Keratinocyte (primary cell): ENCODE data around the gene CNKSR3. TPM values are rescaled to one million over a fixed set of nuclear protein-coding genes. Genes with fewer than 3 reads are reported as not detected.

Experiments
- DNase-seq: peaks from one replicate; pipeline ENCODE4 v3.0.0-alpha.2; 2011; ENCODE audit warnings: low read depth, missing footprints, low spot score
- FAIRE-seq: peaks from 2 replicates; lab custom pipeline; 2011; peaks lifted over from hg19 to GRCh38; lab: Jason Lieb, UNC
- H2AFZ ChIP-seq: 2 replicates; pipeline ENCODE4 v1.6.0; 2012; ENCODE audit warnings: low read length, control low read depth, inconsistent platforms; ENCODE audit not compliant: control insufficient read depth
- H3K27ac ChIP-seq: 2 replicates; pipeline ENCODE4 v1.5.1; 2011; ENCODE audit warnings: low read length; ENCODE audit not compliant: control insufficient read depth, insufficient read depth
- H3K27me3 ChIP-seq: 3 replicates; pipeline ENCODE4 v1.6.0; 2011; ENCODE audit warnings: low read length; ENCODE audit not compliant: control insufficient read depth, insufficient read depth; ENCODE audit errors: extremely low read depth
- H3K36me3 ChIP-seq, 2 experiments: 2 replicates in 1 of 2; 3 replicates in 1 of 2; pipeline ENCODE4 v1.5.1; 2011; ENCODE audit warnings: low read length in 2 of 2, mild to moderate bottlenecking in 1 of 2; ENCODE audit not compliant: control insufficient read depth in 2 of 2, insufficient read depth in 2 of 2; ENCODE audit errors: extremely low read depth in 1 of 2
- H3K4me1 ChIP-seq: 3 replicates; pipeline ENCODE4 v1.5.1; 2011; ENCODE audit warnings: low read length; ENCODE audit not compliant: control insufficient read depth, insufficient read depth; ENCODE audit errors: extremely low read depth
- H3K4me2 ChIP-seq: 3 replicates; pipeline ENCODE4 v1.6.0; 2011; ENCODE audit warnings: low read depth, low read length; ENCODE audit not compliant: control insufficient read depth, insufficient read depth; ENCODE audit errors: extremely low read depth
- H3K4me3 ChIP-seq, 3 experiments: fragments of 200-600 bp in 1 of 3; sonication (generic) in 1 of 3; 2 replicates in 2 of 3; 3 replicates in 1 of 3; pipeline ENCODE4 v1.5.1; 2011 to 2016; ENCODE audit warnings: low read length in 3 of 3, mild to moderate bottlenecking in 3 of 3, control low read depth in 2 of 3, inconsistent platforms in 1 of 3, low read depth in 1 of 3, mixed read lengths in 1 of 3, mixed run types in 1 of 3, moderate library complexity in 1 of 3; ENCODE audit not compliant: control insufficient read depth in 2 of 3, insufficient read depth in 2 of 3; ENCODE audit errors: extremely low read depth in 1 of 3
- H3K79me2 ChIP-seq: 2 replicates; pipeline ENCODE4 v1.6.0; 2012; ENCODE audit warnings: low read length; ENCODE audit not compliant: control insufficient read depth, insufficient read depth
- H3K9ac ChIP-seq: 3 replicates; pipeline ENCODE4 v1.6.0; 2011; ENCODE audit warnings: low read length; ENCODE audit not compliant: control insufficient read depth, insufficient read depth; ENCODE audit errors: extremely low read depth
- H3K9me1 ChIP-seq: 3 replicates; pipeline ENCODE4 v1.6.0; 2011; ENCODE audit warnings: low read length; ENCODE audit not compliant: control insufficient read depth, insufficient read depth; ENCODE audit errors: extremely low read depth
- H3K9me3 ChIP-seq: 2 replicates; pipeline ENCODE4 v1.5.1; 2012; ENCODE audit warnings: low read depth, low read length; ENCODE audit not compliant: control insufficient read depth
- H4K20me1 ChIP-seq: 3 replicates; pipeline ENCODE4 v1.6.0; 2011; ENCODE audit warnings: low read length; ENCODE audit not compliant: control insufficient read depth, insufficient read depth; ENCODE audit errors: extremely low read depth
- EZH2 ChIP-seq: IDR thresholded peaks from one replicate; pipeline ENCODE4 v1.6.1; 2012; ENCODE audit warnings: inconsistent platforms, mild to moderate bottlenecking, low read length, moderate library complexity
- dilution Hi-C: fragments of 300-500 bp; cut with MboI; formaldehyde crosslinking; loops from one replicate; pipeline ENCODE4 v1.7.0; 2020; ENCODE audit warnings: low sequenced_read_pairs; ENCODE audit not compliant: extremely low pct_ligation_motif_present
- polyA plus RNA-seq, 5 experiments: library from polyadenylated mRNA; depleted of rRNA in 3 of 5; stranded (reverse) in 3 of 5; stranded (forward) in 1 of 5; unstranded in 1 of 5; fragments of >200 nt; gene quantifications; 1 replicate in 1 of 5; 2 replicates in 3 of 5; 3 replicates in 1 of 5; pipeline versions ENCODE4 v1.2.1 to v1.2.3, GENCODE V29; 2011 to 2012; ENCODE audit warnings: missing spikeins in 2 of 5, low read depth in 1 of 5, low replicate concordance in 1 of 5
- TF ChIP-seq, protein P1 (sequence below), 3 experiments: IDR thresholded peaks in 1 of 3; conservative IDR thresholded peaks in 1 of 3; optimal IDR thresholded peaks in 1 of 3; 2 replicates in 2 of 3; 3 replicates in 1 of 3; pipeline versions ENCODE3 to v1.5.1; 2011; ENCODE audit warnings: low read length in 3 of 3, mild to moderate bottlenecking in 3 of 3, moderate library complexity in 2 of 3, control low read depth in 1 of 3, inconsistent platforms in 1 of 3; ENCODE audit not compliant: insufficient read depth in 2 of 3; ENCODE audit errors: extremely low read depth in 1 of 3

Gene CNKSR3
- polyA plus RNA-seq, 1 donor (not counting 4 experiments of a cell fraction or from before 2014, with no cell fraction given) = 2.0 TPM

DNA sequence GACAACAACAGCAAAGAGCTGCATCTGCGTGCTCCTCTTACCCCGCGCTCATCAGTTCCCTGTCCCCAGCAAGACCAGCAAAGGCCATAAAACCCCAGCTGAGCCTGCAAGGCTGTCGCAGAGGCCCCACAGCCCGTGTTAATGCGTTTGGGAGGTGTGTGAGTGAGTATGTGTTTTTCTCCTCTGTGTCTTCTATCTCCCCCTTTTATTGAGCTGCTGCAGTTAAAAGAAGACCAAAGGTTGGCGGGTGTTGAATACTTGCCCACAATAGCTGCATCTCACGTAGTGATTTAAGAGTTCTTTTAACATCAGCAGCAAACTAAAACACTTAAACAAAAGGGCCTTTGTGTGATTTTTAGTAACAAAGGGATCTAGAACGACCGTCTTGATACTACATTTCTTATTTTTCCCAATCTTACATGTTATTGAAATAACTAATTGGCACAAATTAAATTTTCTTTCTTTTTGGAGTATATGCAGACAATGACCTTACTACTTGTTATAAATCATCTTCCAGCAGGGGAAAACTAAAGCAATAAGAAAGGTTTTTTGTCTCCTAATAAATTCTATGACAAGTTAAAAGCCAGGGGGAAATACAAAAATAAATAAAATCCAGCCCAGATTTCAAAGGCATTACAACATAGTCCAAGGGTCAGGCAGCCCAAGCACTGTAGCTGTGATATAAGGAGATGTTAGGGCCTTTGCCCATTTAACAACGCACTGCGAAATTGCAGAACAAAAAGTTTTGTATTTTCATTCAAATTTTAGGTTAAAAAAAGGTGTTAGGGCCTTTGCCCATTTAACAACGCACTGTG, 27.2 kb upstream of the CNKSR3 start:
- DNase-seq (no peak), FAIRE-seq (no peak)
- no peaks in the 10 kb centered on the region for H3K9me3 ChIP-seq
- H3K27ac ChIP-seq = no peak overlapping the region
- no peaks in the 10 kb centered on the region for H3K9me1 ChIP-seq
- no peaks in the 10 kb centered on the region for H3K27me3 ChIP-seq
- no peak overlapping the region for H3K9ac ChIP-seq
- dilution Hi-C loops = no loop called here
- H3K4me3 ChIP-seq = no peak overlapping the region
- H3K36me3 ChIP-seq = no peaks in the 10 kb centered on the region
- TF ChIP-seq, protein P1, sequence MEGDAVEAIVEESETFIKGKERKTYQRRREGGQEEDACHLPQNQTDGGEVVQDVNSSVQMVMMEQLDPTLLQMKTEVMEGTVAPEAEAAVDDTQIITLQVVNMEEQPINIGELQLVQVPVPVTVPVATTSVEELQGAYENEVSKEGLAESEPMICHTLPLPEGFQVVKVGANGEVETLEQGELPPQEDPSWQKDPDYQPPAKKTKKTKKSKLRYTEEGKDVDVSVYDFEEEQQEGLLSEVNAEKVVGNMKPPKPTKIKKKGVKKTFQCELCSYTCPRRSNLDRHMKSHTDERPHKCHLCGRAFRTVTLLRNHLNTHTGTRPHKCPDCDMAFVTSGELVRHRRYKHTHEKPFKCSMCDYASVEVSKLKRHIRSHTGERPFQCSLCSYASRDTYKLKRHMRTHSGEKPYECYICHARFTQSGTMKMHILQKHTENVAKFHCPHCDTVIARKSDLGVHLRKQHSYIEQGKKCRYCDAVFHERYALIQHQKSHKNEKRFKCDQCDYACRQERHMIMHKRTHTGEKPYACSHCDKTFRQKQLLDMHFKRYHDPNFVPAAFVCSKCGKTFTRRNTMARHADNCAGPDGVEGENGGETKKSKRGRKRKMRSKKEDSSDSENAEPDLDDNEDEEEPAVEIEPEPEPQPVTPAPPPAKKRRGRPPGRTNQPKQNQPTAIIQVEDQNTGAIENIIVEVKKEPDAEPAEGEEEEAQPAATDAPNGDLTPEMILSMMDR (optimal IDR thresholded peaks at IDR 0.05 in 1 of 3, IDR thresholded peaks at IDR 0.05 in 1 of 3, conservative IDR thresholded peaks at IDR 0.05 in 1 of 3; ENCODE audit: extremely low read depth in 1 of 3, insufficient read depth in 2 of 3, low read length in 3 of 3) = no peak
- TF ChIP-seq EZH2 = no peak
- H2AFZ ChIP-seq = no peak overlapping the region
- no peaks in the 10 kb centered on the region for H3K79me2 ChIP-seq
- H4K20me1 ChIP-seq = no peaks in the 10 kb centered on the region
- H3K4me2 ChIP-seq = no peak overlapping the region
- H3K4me1 ChIP-seq = no peaks in the 10 kb centered on the region

DNA sequence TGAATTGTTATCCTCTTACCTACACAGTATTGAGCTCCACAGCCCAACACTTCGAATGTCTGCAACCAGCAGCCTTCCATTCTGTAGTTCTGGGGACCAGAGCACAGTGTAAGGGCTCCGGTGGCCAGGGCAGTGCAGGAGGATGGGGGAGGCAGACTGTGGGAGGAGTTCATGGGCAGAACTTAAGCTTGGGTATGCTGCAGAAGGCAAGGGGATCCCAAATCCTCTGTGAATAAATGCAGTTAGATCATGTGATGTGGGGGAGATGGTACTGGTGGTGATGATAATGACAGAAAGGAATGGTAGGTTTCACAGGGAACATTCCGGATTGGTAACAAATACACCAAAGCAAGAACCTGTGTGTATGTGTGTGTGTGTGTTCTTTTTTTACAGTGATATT, 26.5 kb upstream of the CNKSR3 start:
- H3K9me1 ChIP-seq = no peaks in the 10 kb centered on the region
- no peaks in the 10 kb centered on the region for H3K79me2 ChIP-seq
- no peak for DNase-seq
- H3K4me3 ChIP-seq = no peak overlapping the region
- no peak overlapping the region for H2AFZ ChIP-seq
- no peaks in the 10 kb centered on the region for H3K9me3 ChIP-seq
- H3K4me2 ChIP-seq = no peak overlapping the region
- dilution Hi-C loops = no loop called here
- no peaks in the 10 kb centered on the region for H3K36me3 ChIP-seq
- H3K27ac ChIP-seq = no peak overlapping the region
- no peaks in the 10 kb centered on the region for H3K27me3 ChIP-seq
- H3K4me1 ChIP-seq = no peaks in the 10 kb centered on the region
- H3K9ac ChIP-seq = no peak overlapping the region
- TF ChIP-seq, protein P1 (optimal IDR thresholded peaks at IDR 0.05 in 1 of 3, IDR thresholded peaks at IDR 0.05 in 1 of 3, conservative IDR thresholded peaks at IDR 0.05 in 1 of 3; ENCODE audit: extremely low read depth in 1 of 3, insufficient read depth in 2 of 3, low read length in 3 of 3) = no peak
- TF ChIP-seq EZH2 = no peak
- FAIRE-seq = no peak
- H4K20me1 ChIP-seq = no peaks in the 10 kb centered on the region
